Endothelial cell of coronary artery (primary cell): ENCODE results near the gene DCUN1D5. TPM values are rescaled to one million over a fixed set of nuclear protein-coding genes. Genes with fewer than 3 reads are reported as not detected.

ENCODE experiments used
- total RNA-seq: library from RNA; depleted of rRNA; stranded (reverse); fragments of >200 nt; gene quantifications from 2 replicates; pipeline ENCODE4 v1.2.3, GENCODE V29; 2014

Gene DCUN1D5
- total RNA-seq = 63.6 and 66.7 TPM in 2 replicates

GRCh38 chr11:103091801-103092524 is at the start of gene DCUN1D5:
Gene DCUN1D5, minus strand, starts transcription at chr11:103092160. Its CDS starts 288 bp downstream, at chr11:103091872.

GRCh38 chr11:103108933-103109817 is 17.2 kb upstream of the DCUN1D5 start, which contains the start of gene DYNC2H1:
Gene DYNC2H1, plus strand, starts transcription at chr11:103109426. Its CDS starts 149 bp downstream, at chr11:103109575.

Other genes with a start within 250 kb of the DCUN1D5 start
- gene MMP3, start 248.6 kb downstream of the DCUN1D5 start, total RNA-seq = not detected in 2 replicates
- gene MMP12, start 217.2 kb downstream of the DCUN1D5 start, total RNA-seq = 0.28 TPM in 1 of 2 replicates, not detected in the other
- gene MMP13, start 136.4 kb downstream of the DCUN1D5 start, total RNA-seq = not detected in 2 replicates
- 8.5 and 10.0 TPM in 2 replicates for gene DYNC2H1, start 17.3 kb upstream of the DCUN1D5 start, total RNA-seq